H1 (cell line): ENCODE data around the gene HMG20A. TPM values are rescaled to one million over a fixed set of nuclear protein-coding genes. Genes with fewer than 3 reads are reported as not detected.

Experiments used
- CTCF ChIA-PET: fragments of 300-600 bp; sonication (Branson Sonifier 250); formaldehyde crosslinking; loops from one replicate; lab custom pipeline; 2021; ENCODE audit not compliant: partially characterized antibody; lab: Charles Lee
- POLR2A ChIA-PET: fragments of 300-600 bp; sonication (Branson Sonifier 250); formaldehyde crosslinking; loops from one replicate; lab custom pipeline; 2021; ENCODE audit warnings: inconsistent platforms; ENCODE audit not compliant: partially characterized antibody; lab: Charles Lee
- DNase-seq, 2 experiments: peaks; one replicate each; pipeline versions ENCODE4 v3.0.0 to v3.0.0-alpha.2; 2010 to 2022; ENCODE audit warnings: low spot score in 2 of 2, low read depth in 1 of 2, mixed read lengths in 1 of 2
- FAIRE-seq: peaks from 2 replicates; lab custom pipeline; 2011; peaks lifted over from hg19 to GRCh38; lab: Jason Lieb, UNC
- H2AFZ ChIP-seq: 2 replicates; pipeline ENCODE4 v1.8.1; 2012; ENCODE audit warnings: low read length, inconsistent platforms
- H2AK5ac ChIP-seq: 2 replicates; pipeline ENCODE4 v1.6.1; 2013; ENCODE audit warnings: low read depth, low read length
- H2BK120ac ChIP-seq: replicated peaks from 2 replicates; pipeline ENCODE3; 2013; ENCODE audit warnings: low read depth, low read length, inconsistent platforms
- H2BK12ac ChIP-seq: 2 replicates; pipeline ENCODE4 v1.6.1; 2013; ENCODE audit warnings: low read depth, low read length
- H2BK15ac ChIP-seq: 2 replicates; pipeline ENCODE4 v1.6.1; 2013; ENCODE audit warnings: low read length
- H2BK20ac ChIP-seq: 2 replicates; pipeline ENCODE4 v1.6.1; 2013; ENCODE audit warnings: low read length
- H2BK5ac ChIP-seq: 2 replicates; pipeline ENCODE4 v1.6.1; 2013; ENCODE audit warnings: low read depth, low read length
- H3K14ac ChIP-seq: 2 replicates; pipeline ENCODE4 v1.6.1; 2013; ENCODE audit warnings: inconsistent platforms; ENCODE audit not compliant: insufficient read length
- H3K18ac ChIP-seq: 2 replicates; pipeline ENCODE4 v1.6.1; 2013; ENCODE audit warnings: low read length; ENCODE audit errors: extremely low read depth
- H3K23ac ChIP-seq: 2 replicates; pipeline ENCODE4 v1.6.1; 2013; ENCODE audit warnings: inconsistent platforms; ENCODE audit not compliant: insufficient read length
- H3K23me2 ChIP-seq: 2 replicates; pipeline ENCODE4 v1.6.1; 2013; ENCODE audit warnings: low read depth, low read length
- H3K27ac ChIP-seq: 2 replicates; pipeline ENCODE4 v1.6.1; 2011; ENCODE audit warnings: low read depth, low read length, inconsistent platforms
- H3K27me3 ChIP-seq, 4 experiments: replicated peaks in 1 of 4; 1 replicate in 1 of 4; 2 replicates in 3 of 4; pipeline versions ENCODE4 v1.6.1 to v1.8.1; 2011 to 2013; ENCODE audit warnings: low read length in 3 of 4, mild to moderate bottlenecking in 3 of 4, inconsistent platforms in 2 of 4, mixed read lengths in 2 of 4, moderate library complexity in 1 of 4; ENCODE audit not compliant: control insufficient read depth in 3 of 4, insufficient read depth in 3 of 4; ENCODE audit errors: extremely low read depth in 1 of 4
- H3K36me3 ChIP-seq, 4 experiments: 2 replicates each; pipeline versions ENCODE4 v1.6.1 to v1.8.1; 2011 to 2013; ENCODE audit warnings: mild to moderate bottlenecking in 4 of 4, low read length in 3 of 4, moderate library complexity in 2 of 4, control low read depth in 1 of 4, inconsistent platforms in 1 of 4; ENCODE audit not compliant: insufficient read depth in 4 of 4, control insufficient read depth in 2 of 4
- H3K4ac ChIP-seq: replicated peaks from 2 replicates; pipeline ENCODE3; 2013; ENCODE audit warnings: low read length, low read depth, mixed read lengths, inconsistent platforms; ENCODE audit not compliant: insufficient read length
- H3K4me1 ChIP-seq, 4 experiments: replicated peaks in 1 of 4; 1 replicate in 1 of 4; 2 replicates in 3 of 4; pipeline versions ENCODE4 v1.6.1 to v1.8.1; 2011 to 2013; ENCODE audit warnings: low read length in 3 of 4, inconsistent platforms in 2 of 4, mixed read lengths in 1 of 4; ENCODE audit not compliant: insufficient read depth in 4 of 4, control insufficient read depth in 3 of 4
- H3K4me2 ChIP-seq, 2 experiments: 2 replicates each; pipeline versions ENCODE4 v1.6.1 to v1.8.1; 2011 to 2013; ENCODE audit warnings: low read depth in 2 of 2, low read length in 2 of 2, control low read depth in 1 of 2, inconsistent platforms in 1 of 2, mild to moderate bottlenecking in 1 of 2; ENCODE audit not compliant: insufficient read depth in 1 of 2
- H3K4me3 ChIP-seq, 4 experiments: fragments of 200-600, 300-600 bp in 1 of 4; sonication (generic), shearing (Covaris generic), sonication (Bioruptor Twin) in 1 of 4; 2 replicates each; pipeline versions ENCODE4 v1.5.1 to v1.8.1; 2011 to 2016; ENCODE audit warnings: low read length in 4 of 4, low read depth in 3 of 4, control low read depth in 2 of 4, inconsistent platforms in 2 of 4, mild to moderate bottlenecking in 2 of 4, mixed read lengths in 1 of 4, moderate library complexity in 1 of 4; ENCODE audit not compliant: insufficient read depth in 2 of 4; ENCODE audit errors: extremely low read depth in 1 of 4
- H3K56ac ChIP-seq: replicated peaks from 2 replicates; pipeline ENCODE3; 2013; ENCODE audit warnings: low read depth, mild to moderate bottlenecking, mixed read lengths, low read length, inconsistent platforms; ENCODE audit not compliant: insufficient read length
- H3K79me1 ChIP-seq: 2 replicates; pipeline ENCODE4 v1.6.1; 2013; ENCODE audit warnings: low read depth, low read length, control low read depth
- H3K79me2 ChIP-seq, 2 experiments: 2 replicates each; pipeline versions ENCODE4 v1.6.1 to v1.8.1; 2012 to 2013; ENCODE audit warnings: low read length in 2 of 2, mild to moderate bottlenecking in 2 of 2, inconsistent platforms in 1 of 2; ENCODE audit not compliant: insufficient read depth in 2 of 2, control insufficient read depth in 1 of 2
- H3K9ac ChIP-seq, 4 experiments: replicated peaks in 1 of 4; 1 replicate in 1 of 4; 2 replicates in 3 of 4; pipeline versions ENCODE4 v1.6.1 to v1.8.1; 2011 to 2013; ENCODE audit warnings: low read depth in 3 of 4, low read length in 3 of 4, control low read depth in 2 of 4, mild to moderate bottlenecking in 2 of 4, moderate library complexity in 2 of 4, inconsistent platforms in 1 of 4; ENCODE audit errors: extremely low read depth in 1 of 4
- H3K9me3 ChIP-seq, 2 experiments: 2 replicates each; pipeline versions ENCODE4 v1.6.1 to v1.8.1; 2012 to 2013; ENCODE audit warnings: mild to moderate bottlenecking in 2 of 2, moderate library complexity in 2 of 2, control low read depth in 1 of 2, inconsistent platforms in 1 of 2, low read depth in 1 of 2, low read length in 1 of 2, mixed read lengths in 1 of 2; ENCODE audit not compliant: insufficient read depth in 2 of 2
- H4K20me1 ChIP-seq, 2 experiments: replicated peaks in 1 of 2; 2 replicates each; pipeline versions ENCODE3 to v1.8.1; 2011 to 2013; ENCODE audit warnings: inconsistent platforms in 2 of 2, low read length in 2 of 2, mild to moderate bottlenecking in 1 of 2; ENCODE audit not compliant: insufficient read depth in 2 of 2, control insufficient read depth in 1 of 2
- H4K5ac ChIP-seq: 2 replicates; pipeline ENCODE4 v1.6.1; 2013; ENCODE audit warnings: low read length, low read depth, mixed read lengths, inconsistent platforms; ENCODE audit not compliant: insufficient read length
- H4K8ac ChIP-seq: 2 replicates; pipeline ENCODE4 v1.8.0; 2013; ENCODE audit warnings: mild to moderate bottlenecking, moderate library complexity, low read length, inconsistent platforms; ENCODE audit not compliant: insufficient read depth; ENCODE audit errors: extremely low read depth
- H4K91ac ChIP-seq: replicated peaks from 2 replicates; pipeline ENCODE3; 2013; ENCODE audit warnings: low read length, mixed read lengths, inconsistent platforms; ENCODE audit not compliant: insufficient read length
- FOSL1 ChIP-seq: IDR thresholded peaks from 2 replicates; pipeline ENCODE4 v1.6.1; 2011; ENCODE audit warnings: mild to moderate bottlenecking, low read depth, low read length, moderate library complexity; ENCODE audit not compliant: insufficient read depth
- HDAC6 ChIP-seq: IDR thresholded peaks from one replicate; pipeline ENCODE4 v1.7.1; 2012; ENCODE audit warnings: low read depth, mild to moderate bottlenecking, inconsistent platforms, low read length, moderate library complexity
- RXRA ChIP-seq: IDR thresholded peaks from 2 replicates; pipeline ENCODE4 v1.6.1; 2011; ENCODE audit warnings: low read depth, mild to moderate bottlenecking, low read length, moderate library complexity; ENCODE audit not compliant: insufficient read depth
- SP2 ChIP-seq: IDR thresholded peaks from 2 replicates; pipeline ENCODE4 v1.6.1; 2012; ENCODE audit warnings: mild to moderate bottlenecking, low read length, inconsistent platforms
- TBP ChIP-seq: IDR thresholded peaks from 2 replicates; pipeline ENCODE4 v1.6.1; 2011; ENCODE audit warnings: low read depth, low read length, improper control_type of control experiment
- WGBS, 2 experiments: shearing (Covaris generic) in 1 of 2; methylation state at CpG; one replicate each; pipeline versions ENCODE4 v1.1.6 to v1.1.7; 2013 to 2015; ENCODE audit warnings: low lambda C conversion rate in 2 of 2, mixed read lengths in 2 of 2, inconsistent platforms in 1 of 2, low coverage in 1 of 2, missing lambda C conversion rate in 1 of 2; ENCODE audit not compliant: insufficient replicate concordance in 2 of 2, insufficient coverage in 1 of 2, insufficient read length in 1 of 2; ENCODE audit errors: extremely low coverage in 1 of 2, missing lambda C conversion rate in 1 of 2; 5-methylcytosine and 5-hydroxymethylcytosine counted together
- polyA plus RNA-seq, 7 experiments: library from polyadenylated mRNA; depleted of rRNA in 3 of 7; stranded (reverse) in 5 of 7; unstranded in 2 of 7; fragments of >200 nt in 5 of 7; fragments of 200-250 nt in 2 of 7; gene quantifications; 1 replicate in 5 of 7; 2 replicates in 1 of 7; 4 replicates in 1 of 7; pipeline versions ENCODE4 v1.2.1 to v1.2.3, GENCODE V29; 2011 to 2013; ENCODE audit warnings: missing spikeins in 2 of 7, mixed read lengths in 2 of 7
- total RNA-seq: library from RNA; stranded (reverse); fragmentation: NEBNext Ultra II Directional; extraction: Animal tissue kit (Norgen Biotek cat#: 25700); gene quantifications from 2 replicates; pipeline ENCODE4 v1.2.1, GENCODE V29; 2021
- TF ChIP-seq, protein P1 (sequence below): IDR thresholded peaks from 2 replicates; pipeline ENCODE4 v1.6.1; 2012; ENCODE audit warnings: inconsistent platforms

Gene HMG20A
- total and polyA plus RNA-seq, 2 of the 8 experiments (the other 6 are each of a cell fraction or from before 2014, with no cell fraction given) = 52.1 to 59.7 TPM

DNA sequence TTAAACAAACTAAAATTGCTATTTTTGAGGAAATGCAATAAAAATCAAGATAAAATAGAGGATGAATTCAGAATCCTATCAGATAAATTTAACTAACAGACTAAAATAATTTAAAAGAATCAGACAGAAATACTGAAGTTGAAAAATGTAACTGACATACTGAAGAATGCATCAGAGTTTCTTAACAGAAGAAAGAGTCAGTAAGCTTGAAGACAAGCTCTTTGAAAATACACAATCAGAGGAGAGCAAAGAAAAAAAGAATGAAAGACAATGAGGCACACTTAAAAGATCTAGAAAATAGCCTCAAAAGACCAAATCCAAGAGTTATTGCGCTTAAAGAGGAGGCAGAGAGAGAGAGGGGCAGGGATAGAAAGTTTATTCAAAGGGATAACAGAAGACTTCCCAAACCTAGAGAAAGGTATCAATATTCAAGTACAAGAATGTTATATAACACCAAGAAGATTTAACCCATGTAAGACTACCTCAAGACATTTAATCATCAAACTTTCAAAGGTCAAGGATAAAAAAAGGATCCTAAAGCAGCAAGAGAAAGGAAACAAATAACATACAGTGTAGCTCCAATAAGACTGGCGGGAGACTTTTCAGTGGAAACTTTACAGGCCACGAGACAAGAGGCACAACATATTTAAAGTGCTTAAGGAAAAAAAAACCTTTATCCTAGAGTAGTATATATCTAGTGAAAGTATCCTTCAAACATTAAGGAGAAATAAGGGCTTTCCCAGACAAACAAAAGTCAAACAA, 25.5 kb upstream of the HMG20A start:
- Histone ChIP-seq H4K5ac (no peak overlapping the region), H2BK120ac (no peak overlapping the region), H2AK5ac (no peak overlapping the region), H3K9ac (no peak overlapping the region), H2BK12ac (no peak overlapping the region), H4K91ac (no peak overlapping the region), H3K27ac (no peak overlapping the region), H2BK5ac (no peak overlapping the region), H4K20me1 (peaks cover 0 to 3% of the 10 kb centered on the region in 2 experiments), H3K4ac (no peak overlapping the region), H2BK15ac (no peak overlapping the region), H3K4me3 (no peak overlapping the region), H2AFZ (no peak overlapping the region), H3K79me1 (peaks cover 7% of the 10 kb centered on the region), H2BK20ac (no peak overlapping the region), H4K8ac (no peak overlapping the region), H3K23me2 (no peaks in the 10 kb centered on the region), H3K36me3 (no peaks in the 10 kb centered on the region; a peak in 2 of 8 replicates), H3K56ac (no peak overlapping the region), H3K14ac (no peak overlapping the region), H3K27me3 (no peaks in the 10 kb centered on the region), H3K79me2 (peaks cover 0 to 94% of the 10 kb centered on the region in 2 experiments; a peak in 3 of 4 replicates), H3K4me1 (peaks cover 0 to 4% (median 0%) of the 10 kb centered on the region in 4 experiments; a peak in 1 of 7 replicates), H3K23ac (no peak overlapping the region), H3K9me3 (peaks cover under 1 to 3% of the 10 kb centered on the region in 2 experiments; a peak in 2 of 4 replicates), H3K4me2 (no peak overlapping the region), H3K18ac (no peak overlapping the region)
- 89% methylated on average over 3 of the region's 3 CpGs; no CpG with 5 or more reads in 1 of the 2 experiments for WGBS, 2 experiments
- DNase-seq (no peak), FAIRE-seq (no peak)
- POLR2A ChIA-PET = no interaction called here
- CTCF ChIA-PET = no interaction called here
- TF ChIP-seq, protein P1, sequence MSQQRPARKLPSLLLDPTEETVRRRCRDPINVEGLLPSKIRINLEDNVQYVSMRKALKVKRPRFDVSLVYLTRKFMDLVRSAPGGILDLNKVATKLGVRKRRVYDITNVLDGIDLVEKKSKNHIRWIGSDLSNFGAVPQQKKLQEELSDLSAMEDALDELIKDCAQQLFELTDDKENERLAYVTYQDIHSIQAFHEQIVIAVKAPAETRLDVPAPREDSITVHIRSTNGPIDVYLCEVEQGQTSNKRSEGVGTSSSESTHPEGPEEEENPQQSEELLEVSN = no peak
- TF ChIP-seq HDAC6 = no peak
- no peak for TF ChIP-seq TBP
- TF ChIP-seq SP2 = no peak
- no peak for TF ChIP-seq RXRA
- TF ChIP-seq FOSL1 = no peak
